ENCODE measurements around the gene CIITA.

GRCh38 chr16:10907757-10908045 is 30.7 kb downstream of the CIITA start:
- no peak for TF ChIP-seq CTCF (IDR thresholded peaks at IDR 0.05)
- TF ChIP-seq POLR2AphosphoS5 (IDR thresholded peaks at IDR 0.05), result no peak
- no peak for TF ChIP-seq POLR2A (IDR thresholded peaks at IDR 0.05)

Data from stomach (tissue), 4 donors.